C4-2B (cell line): ENCODE data around the gene FUT4.

Experiments used
- CTCF ChIP-seq: fragments of 450-650 bp; conservative IDR thresholded peaks from 2 replicates; pipeline ENCODE4 v1.5.1; 2017; ENCODE audit warnings: mild to moderate bottlenecking
- ZFX ChIP-seq: fragments of 450-650 bp; IDR thresholded peaks from 2 replicates; pipeline ENCODE4 v1.6.1; 2017

GRCh38 chr11:94576306-94576705 lies 32.6 kb downstream of the FUT4 start:
- no peak for TF ChIP-seq CTCF
- TF ChIP-seq ZFX = no peak
